HG03521 (cell line): ENCODE measurements around the gene TOGARAM2.
"Not testable (repeated sequence)": the region's sequence is repeated elsewhere in the genome, so short reads cannot be mapped to it uniquely, and the experiment has no call there.

ENCODE experiments used
- ATAC-seq: cut with Tn5 transposase; IDR thresholded peaks from one replicate; pipeline ENCODE4 v1.9.1; 2021; ENCODE audit warnings: mild to moderate bottlenecking, moderate library complexity; ENCODE audit not compliant: unreplicated experiment

The TOGARAM2 gene

DNA sequence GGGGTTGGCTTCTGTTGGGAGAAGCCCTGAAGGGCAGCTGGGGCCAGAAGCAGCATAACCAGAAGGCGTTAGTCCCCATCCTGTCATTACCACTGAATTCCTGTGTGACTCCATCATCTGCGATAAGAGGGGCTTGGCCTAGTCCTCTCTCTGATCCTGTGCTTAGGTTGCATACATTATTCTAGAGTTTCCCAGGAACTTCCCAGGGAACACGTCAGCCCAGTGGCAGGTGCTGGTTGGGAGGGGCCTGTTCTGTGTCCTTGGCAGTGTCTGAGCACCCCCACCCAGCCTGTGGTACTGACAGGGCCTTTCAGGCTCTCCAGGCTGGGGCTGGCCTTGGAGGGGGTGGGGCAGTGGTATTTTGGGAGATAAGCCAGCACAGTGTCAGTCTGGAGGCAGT lies 4.5 kb upstream of the TOGARAM2 start:
- ATAC-seq: no peak

DNA sequence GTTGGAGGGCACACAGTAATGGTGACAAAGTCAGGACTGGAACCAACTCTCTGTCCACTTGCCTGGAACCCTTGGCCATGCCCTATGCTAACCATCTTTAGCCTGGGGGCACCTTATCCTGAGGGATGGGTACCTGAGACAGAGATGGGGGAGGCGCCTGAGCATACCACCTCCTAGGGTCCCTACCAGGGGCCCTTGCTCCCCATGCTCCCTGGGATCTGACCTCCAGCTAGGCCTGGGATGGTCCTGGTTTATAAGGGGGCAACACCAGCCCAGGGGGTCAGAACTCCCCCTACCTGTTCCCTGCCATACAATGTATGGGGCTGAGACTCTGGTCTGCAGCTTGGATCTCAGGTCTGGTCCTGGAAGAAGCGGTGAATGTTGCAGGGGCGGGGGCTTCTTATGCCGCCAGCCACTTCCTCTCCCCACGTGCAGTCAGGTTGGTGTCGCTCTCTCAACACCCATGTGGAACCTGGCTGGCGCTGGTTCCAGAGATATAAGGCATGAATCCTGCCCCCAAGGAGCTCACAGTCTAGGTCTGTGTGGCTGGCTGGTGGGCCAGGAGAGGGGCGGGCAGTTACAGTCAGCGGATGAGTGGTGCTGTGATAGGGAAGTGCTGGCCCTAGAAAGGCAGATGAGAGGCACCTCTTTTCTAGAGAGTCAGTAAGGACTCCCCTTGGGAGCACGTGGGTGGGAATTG lies 3.8 kb upstream of the TOGARAM2 start:
- ATAC-seq: no peak

DNA sequence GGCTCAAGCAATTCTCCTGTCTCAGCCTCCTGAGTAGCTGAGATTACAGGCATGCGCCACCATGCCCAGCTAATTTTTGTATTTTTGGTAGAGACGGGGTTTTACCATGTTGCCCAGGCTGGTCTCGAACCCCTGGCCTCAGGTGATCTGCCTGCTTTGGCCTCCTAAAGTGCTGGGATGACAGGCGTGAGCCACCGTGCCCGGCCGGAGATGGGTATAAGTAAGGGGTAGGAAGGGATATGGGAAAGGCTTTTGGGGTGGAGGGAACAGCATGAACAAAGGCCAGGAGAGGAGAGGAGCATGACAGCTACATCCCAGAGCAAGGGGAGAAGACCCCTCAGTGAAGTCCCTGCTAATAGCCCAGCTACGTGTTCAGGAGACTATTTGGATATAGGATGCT lies 3.1 kb upstream of the TOGARAM2 start:
- not testable (repeated sequence) for ATAC-seq

DNA sequence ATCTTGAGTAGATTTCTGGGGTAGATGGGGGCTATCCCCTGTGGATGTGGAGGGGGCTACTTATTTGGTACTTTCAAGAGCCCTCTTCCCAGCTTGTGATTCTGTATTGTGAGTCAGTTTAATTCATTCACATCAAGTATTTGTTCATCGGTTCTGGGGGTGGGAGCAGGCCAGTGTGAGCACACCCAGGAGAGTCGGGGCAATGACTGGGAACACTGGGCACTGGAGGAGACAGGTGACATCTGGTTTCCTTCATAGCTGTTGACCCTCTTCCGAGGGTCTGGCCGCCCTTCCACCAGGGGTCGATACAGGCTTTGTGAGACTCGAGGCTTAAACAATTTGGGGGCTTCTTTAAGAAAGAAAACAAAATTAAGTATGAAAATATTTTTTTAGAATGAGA lies 2.5 kb upstream of the TOGARAM2 start:
- no peak for ATAC-seq

DNA sequence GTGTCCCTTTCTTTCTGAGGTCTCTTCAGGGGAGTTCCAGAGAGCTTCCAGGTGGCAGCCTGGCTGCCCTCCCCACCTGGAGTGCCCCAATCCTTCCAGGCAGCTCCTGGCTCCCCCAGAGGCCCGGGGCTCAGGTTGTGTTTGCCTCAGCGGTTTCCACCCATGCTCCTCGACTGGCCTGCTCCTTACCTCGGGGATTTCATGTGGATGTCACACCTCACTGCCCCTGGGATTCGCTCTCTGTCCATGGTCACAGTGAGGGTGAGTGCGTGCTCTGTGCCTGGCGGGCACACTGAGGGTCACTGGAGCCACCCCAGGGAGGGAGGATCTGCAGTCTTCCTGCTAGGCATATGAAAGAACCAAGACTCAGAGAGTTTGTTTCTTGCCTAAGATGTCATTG lies 2.1 kb upstream of the TOGARAM2 start:
- ATAC-seq: no peak

DNA sequence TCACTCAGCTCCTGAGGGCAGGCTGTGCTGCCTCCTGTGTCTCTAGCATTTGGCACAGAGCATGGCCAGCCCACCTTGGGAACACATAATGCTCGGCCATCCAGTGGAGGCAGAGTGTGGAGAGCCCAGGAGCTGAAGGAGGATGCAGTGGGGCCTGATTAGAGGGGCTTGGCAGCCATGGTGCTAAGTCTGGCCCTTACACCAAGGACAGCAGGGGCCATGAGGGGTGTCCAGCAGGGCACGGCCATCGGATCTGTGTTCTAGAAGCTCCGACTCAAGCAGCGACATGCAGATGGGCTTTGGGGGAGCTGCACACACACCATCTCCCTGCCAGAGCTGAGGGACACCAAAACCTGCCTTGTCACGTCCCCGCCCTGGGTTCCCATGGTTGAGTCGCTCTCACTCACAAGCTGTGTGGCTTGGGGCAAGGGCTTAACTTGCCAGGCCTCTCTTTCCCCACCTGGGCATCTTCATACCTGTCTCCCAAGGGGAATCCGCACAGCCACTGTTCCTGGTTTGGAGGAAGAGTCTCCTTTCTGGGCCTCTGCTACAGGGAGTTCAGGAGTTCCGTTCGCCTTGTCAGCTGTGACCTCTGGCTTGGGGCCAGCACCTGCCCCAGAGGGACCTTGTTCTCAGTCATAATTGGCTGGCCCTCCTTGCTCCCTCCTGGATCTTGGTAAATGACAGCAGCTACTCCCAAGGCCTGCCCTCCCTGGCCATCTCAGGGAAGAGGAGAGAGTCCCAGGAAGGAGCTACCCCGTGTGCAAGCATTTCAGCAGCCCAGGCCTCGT lies 1.3 kb upstream of the TOGARAM2 start:
- ATAC-seq: no peak

DNA sequence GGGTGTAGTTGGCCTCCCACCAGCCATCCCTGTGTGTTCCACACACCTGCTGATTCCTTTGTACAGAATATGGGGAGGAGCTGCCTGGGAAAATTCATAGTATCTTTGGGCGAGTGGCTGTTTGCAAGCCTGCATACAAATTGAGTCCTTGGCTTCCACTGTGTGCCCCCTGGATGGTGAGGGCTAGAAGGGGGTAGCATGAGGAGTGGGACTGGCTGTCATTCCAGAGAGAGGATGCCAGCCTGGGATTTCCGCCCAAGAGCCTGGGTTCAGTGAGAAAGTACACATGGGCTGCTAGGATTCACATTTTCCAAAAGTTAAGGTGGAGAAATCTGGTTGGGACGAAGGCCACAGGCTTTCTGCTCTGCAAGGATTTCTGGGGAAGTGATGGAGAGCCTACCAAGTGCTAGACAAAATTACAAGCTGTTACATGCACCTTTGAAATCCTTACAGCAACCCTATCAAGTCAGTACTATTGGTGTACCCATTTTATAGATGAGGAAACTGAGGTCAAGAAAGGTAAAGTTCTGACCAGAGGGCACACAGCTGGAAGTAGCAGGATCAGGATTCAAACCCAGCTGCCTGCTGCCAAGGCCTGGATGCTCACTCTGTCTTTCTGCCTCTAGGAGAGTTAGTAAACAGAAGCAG lies 606 bp upstream of the TOGARAM2 start:
- ATAC-seq: no peak

DNA sequence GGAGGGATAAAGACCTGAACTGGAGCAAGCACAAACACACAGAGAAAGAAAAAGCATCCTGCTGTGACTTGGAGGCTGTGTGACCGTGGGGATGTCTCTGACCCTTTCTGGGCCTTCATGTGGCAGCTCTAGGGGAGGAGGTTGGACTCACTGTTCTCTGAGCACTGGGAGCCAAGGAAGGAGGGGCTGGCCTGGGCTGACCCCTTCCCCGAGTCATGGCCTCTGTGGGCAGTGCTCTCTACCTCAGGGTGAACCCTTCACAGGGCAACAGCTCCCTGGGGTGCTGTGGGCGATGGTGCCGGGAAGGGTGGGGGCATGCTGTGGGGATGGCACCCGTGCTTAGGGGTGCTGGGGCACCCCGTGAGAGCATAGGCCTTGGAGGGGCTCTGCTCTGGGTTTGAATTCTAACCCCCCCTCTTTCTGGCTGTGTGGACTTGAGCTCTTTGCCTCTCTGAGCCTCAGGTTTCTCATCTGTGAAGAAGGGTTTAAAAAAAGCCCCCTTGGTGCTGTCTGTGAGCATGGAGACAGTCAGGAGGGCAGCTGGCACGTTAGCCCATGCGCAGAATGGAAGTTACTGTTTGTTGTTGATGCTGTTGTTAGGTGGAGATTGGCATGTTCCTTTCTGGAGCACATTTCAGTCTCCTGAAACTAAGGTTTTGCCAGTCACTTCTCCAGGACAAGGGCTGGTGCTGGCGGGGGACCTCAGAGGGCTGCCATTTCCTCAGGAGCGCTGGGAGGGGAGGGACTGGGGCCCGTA lies 700 bp downstream of the TOGARAM2 start:
- ATAC-seq: no peak

DNA sequence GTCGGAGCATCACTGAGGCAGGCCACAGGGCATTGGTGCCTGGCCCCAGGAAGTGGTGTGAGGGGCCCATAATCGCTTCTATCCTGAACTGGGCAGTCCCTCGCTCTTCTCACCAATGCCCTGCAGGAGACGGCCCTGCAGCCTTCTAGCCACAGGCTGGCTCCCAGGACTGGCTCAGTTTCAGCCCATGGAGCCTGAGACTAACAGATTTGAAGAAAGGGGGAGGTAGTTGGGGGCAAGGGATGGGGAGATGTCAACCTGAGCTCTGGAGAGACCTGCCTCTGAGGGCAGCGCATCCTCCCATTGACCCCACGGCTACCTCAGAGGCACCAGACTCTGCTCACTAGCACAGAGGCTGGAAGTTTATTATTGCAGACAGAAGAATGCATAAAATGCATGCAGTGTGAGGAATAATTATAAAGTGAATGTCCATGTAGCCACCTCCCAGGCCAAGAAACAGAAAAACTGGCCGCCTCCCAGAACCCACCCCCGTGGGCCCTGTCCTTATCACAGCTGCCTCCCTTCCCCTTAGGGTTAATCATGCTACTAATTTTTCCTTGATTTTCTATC lies 1.4 kb downstream of the TOGARAM2 start:
- ATAC-seq: no peak

DNA sequence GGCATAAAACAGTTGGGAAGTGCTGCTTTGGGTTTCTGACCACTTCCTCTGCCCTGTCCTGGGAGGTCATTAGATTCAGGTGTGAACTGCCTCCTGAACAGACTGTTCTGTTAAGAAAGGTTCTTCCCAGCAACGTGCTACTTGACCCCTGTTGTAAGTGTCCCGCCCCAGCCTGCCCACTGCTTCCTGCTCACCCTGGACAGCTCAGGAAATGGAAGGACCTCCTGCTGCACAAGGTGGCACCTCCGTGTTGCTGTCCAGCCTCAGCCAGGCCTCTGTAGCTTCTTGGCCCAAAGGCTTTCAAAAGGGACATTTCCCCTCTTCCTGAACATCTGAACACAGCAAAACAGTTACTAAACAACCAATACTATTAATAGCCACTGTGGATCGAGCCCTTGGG lies 5.3 kb downstream of the TOGARAM2 start:
- no peak for ATAC-seq

DNA sequence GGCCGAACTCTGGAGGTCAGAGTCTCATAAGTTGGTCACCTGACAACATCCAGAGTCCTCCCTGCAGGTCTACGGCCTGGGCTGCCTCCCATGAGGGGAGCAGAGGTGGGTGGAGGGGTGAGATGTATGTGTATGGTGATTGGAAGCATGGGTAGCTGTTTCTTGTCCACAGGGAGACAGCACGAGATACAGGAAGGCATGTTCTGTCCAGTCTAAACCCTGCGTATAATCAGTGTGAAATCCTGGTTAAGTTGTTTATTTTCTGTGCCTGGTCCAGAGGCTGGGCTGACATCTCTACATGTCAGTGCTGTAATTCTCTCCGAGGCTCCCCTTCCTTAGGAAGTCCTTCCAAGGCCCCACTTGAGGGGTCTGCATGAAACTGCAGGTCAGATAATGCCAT lies 8.9 kb downstream of the TOGARAM2 start:
- no peak for ATAC-seq

DNA sequence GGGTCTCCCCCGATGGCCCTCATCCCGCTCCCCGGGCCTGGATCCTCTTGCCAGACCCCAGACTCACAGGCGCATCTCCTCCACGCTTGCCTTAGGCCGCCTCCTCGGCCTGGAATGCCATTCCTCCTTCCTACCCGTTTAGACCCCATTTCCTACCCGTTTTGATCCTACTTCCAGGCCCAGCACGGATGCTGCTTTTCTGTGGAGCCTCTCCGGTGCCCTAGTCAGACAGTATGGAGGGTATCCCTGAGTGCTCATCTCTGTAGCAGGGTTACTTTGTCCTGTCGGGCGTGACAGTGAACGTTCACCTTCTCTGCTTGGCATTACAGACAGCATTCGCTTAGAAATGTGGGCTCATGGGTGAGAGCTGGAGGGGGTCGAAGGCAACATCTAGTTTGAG lies 9.3 kb downstream of the TOGARAM2 start:
- ATAC-seq: no peak

DNA sequence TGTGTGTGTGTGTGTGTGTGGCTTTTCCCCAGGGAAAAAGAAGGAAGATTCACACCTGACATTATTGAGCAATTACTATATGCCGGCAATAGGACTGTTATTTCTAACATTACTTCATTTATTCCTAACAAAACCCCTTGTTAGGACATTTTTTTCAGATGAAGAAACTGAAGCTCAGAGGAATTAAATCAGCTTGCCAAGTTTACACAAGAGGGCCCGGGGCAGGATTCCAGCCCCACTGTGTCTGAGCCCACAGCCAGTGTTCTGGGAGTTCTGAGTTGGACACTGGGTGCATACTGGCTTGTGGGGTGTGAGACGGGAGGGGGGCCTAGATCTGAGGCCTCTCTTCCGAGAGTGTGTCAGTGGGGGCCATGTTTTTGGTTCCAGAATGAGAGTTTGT lies 9.9 kb downstream of the TOGARAM2 start:
- no peak for ATAC-seq

DNA sequence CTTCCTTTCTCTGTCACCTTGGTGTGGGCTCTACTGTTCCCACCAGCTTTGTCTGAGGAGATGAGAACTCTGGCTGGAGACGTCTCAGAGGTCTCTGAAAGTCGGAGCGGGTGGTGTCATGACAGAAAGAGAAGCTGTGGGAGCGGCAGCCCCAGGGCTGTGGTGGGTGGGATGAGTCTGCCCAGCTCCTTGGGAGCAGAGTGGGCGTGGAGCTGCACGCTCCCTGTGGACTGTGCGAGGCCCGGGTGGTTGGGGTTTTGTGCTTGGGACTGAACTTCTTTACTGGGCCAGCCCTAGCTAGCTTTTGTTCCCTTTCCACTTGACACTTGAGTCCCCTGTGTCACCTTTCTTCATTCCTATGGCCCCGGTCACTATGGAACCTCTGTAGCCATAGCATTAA lies 10.4 kb downstream of the TOGARAM2 start:
- ATAC-seq: no peak

DNA sequence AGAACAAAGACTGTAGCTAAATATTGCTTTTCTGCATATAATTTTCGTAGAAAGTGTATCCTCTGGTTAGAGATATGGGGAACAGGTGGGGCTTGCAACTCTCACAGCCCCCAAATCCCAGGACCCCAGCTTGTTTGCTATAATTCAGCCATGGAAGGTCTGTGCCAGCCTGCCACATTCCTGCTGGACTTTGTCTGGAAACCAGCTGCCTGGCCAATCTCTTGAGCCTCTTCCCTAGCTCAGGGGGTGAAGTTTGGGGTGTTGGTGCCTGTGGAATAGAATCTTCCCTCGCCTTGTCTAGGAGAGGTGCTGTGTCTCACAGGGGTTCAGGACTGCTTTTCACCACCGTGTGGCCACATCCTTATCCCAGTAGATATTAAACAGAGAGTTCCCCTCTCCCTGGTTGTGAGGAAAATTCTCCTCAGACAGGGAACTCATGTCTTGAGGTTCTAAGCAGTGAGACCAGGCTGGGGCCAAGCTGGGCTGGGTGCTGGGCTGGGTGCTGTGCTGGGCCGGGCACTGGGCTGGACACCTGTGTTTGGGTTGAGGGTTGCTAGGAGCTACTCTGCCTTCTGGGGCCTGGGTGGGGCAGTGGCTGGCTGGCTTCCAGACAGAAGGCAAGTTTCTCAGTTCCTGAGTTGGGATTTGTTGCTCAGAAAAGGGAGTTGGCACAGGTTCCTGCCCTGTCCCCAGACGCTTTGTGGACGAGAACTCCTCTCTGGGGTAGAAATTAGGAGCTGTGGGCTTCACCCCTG lies 12.3 kb downstream of the TOGARAM2 start:
- ATAC-seq: no peak

DNA sequence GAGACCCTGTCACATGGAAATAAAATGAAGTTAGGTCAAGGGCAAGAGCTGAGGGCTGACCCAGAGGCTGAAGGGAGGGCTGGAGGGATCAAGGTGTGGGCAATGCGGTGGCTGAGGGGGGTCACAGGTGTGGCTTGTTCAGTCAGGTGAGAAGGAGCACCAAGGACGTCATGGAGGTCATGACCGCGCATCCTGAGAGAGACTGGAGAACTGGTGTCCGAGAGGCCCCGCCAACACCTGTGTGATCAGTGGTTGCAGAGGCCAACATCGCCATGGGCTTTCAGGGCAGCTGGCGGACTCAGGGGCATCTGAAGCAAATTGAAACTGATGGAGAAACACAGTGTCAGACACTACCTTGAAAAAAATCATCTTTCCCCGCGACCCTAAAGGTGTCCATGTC lies 13.0 kb downstream of the TOGARAM2 start:
- ATAC-seq: no peak

DNA sequence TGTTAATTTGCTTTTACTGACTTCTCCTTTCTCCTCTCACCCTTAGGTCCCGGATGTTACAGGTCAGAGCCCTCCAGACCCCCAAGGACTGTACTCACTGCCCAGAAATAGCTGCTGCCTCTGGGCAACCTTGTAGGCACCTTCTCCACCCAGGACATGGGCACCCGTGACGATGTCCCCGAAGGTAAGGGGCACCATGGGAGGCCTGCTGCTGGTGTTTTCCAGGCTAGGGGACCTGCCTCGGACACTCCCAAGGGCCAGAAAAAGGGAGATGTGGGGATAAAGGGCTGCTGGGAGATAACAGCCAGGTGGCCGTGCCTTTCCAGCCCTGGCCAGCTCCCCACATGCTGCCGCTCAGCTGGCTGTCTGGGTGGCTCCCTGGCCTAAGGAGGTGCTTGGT lies 13.6 kb downstream of the TOGARAM2 start:
- ATAC-seq: no peak

DNA sequence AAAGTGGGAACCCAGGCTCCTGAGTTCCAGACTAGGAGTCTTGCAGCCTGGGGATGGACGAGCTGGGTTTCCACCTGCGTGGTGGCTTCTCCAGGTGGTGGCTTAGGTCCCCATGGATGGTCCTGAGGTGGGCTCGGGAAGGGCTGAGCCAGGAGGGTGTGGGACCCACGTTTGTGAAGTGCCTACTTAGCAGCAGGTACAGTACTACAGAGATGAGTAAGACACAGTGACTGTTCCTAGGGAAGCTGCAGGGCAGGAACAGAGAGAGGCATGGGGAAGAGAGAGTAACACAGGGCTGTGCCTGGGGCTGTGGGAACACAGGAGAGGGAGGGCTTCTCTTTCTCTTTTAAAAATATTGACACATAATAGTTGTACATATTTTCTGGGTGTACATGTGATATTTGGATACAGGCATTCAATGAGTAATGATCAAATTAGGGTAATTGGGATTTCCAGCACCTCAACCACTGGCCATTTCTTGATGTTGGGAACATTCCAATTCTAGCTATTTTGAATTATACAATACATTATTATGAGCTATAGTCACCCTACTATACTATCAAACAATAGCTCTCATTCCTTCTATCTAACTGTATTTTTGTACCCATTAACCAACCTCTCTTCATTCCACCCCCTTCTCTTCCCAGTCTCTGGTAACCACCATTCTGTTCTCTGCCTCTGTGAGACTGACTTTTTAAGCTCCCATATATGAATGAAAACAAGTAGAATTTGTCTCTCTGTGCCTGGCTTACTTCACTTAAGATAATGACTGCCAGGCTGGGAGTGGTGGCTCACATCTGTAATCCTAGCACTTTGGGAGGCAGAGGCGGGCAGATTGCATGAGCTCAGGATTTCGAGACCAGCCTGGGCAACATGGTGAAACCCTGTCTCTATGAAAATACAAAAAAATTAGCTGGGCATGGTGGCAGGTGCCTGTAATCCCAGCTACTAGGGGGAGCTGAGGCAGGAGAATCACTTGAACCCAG lies 15.0 kb downstream of the TOGARAM2 start:
- ATAC-seq: no peak

DNA sequence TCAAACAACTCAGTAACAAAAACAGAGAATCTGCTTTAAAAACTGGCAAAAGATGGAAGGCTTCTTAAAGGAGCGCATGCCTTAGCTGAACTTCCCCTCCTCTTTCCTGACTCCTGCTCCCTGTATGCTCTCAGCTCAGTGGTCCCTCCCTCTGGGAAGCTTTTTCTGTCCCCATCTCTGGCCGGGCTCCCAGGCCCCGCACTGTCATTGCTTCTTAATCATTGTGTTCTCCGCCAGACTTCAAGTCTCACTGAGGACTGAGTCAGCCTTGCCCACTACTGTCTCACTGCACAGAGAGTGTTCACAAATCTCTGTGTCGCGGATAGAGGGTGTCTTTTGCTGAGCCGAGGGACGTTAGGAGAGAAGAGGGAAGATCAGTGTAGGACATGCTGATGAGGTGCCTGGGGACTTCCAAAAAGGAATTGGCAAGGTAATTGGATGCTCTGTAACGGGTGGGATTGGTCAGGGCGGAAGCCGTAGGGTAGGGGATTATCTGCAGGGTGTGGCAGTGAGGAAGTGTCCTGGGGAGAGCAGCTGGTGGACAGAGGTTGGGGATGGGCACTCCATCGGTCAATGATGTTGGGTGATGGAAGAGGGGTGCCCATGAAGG lies 16.2 kb downstream of the TOGARAM2 start:
- ATAC-seq: no peak
